WI38 (cell line): ENCODE measurements around the gene ZNF606.

Experiments
- H3K4me3 ChIP-seq: 2 replicates; pipeline ENCODE4 v1.5.1; 2011; ENCODE audit warnings: low read depth, mild to moderate bottlenecking, control low read depth, low read length
- CTCF ChIP-seq: IDR thresholded peaks from 2 replicates; pipeline ENCODE4 v1.5.1; 2012; ENCODE audit warnings: low read depth, mild to moderate bottlenecking, control low read depth, low read length

Gene ZNF606

GRCh38 chr19:58002384-58003173 lies at the start of gene ZNF606:
Gene ZNF606, minus strand, starts transcription at chr19:58002820. Its CDS starts 1,501 bp downstream, at chr19:58001319.
- TF ChIP-seq CTCF = no peak
- H3K4me3 ChIP-seq = peak within 1 kb of the TSS; percentile 85

GRCh38 chr19:58052256-58052655 lies 49.6 kb upstream of the ZNF606 start:
- H3K4me3 ChIP-seq = no peak overlapping the region
- no peak for TF ChIP-seq CTCF

GRCh38 chr19:58047672-58048071 lies 45.1 kb upstream of the ZNF606 start:
- H3K4me3 ChIP-seq = no peak overlapping the region
- TF ChIP-seq CTCF = no peak

GRCh38 chr19:58046856-58047255 lies 44.2 kb upstream of the ZNF606 start:
- TF ChIP-seq CTCF = no peak

GRCh38 chr19:58045411-58046050 lies 42.9 kb upstream of the ZNF606 start:
- no peak for TF ChIP-seq CTCF
- H3K4me3 ChIP-seq = no peak overlapping the region

More at GRCh38 chr19:58046856-58047255, 44.2 kb upstream of the ZNF606 start:
- no peak overlapping the region for H3K4me3 ChIP-seq

- H3K4me3 ChIP-seq = no peak overlapping the region
- TF ChIP-seq CTCF = no peak
Measured at GRCh38 chr19:58044886-58045285, 42.3 kb upstream of the ZNF606 start.

- H3K4me3 ChIP-seq = no peak overlapping the region
- TF ChIP-seq CTCF = no peak
Measured at GRCh38 chr19:58044391-58044790, 41.8 kb upstream of the ZNF606 start.
